GM18867 (cell line): Measurements from ENCODE around the gene PWWP2B.

Experiments used
- ATAC-seq: cut with Tn5 transposase; IDR thresholded peaks from one replicate; pipeline ENCODE4 v1.9.1; 2021; ENCODE audit warnings: mild to moderate bottlenecking, moderate library complexity; ENCODE audit not compliant: unreplicated experiment

The PWWP2B gene

DNA sequence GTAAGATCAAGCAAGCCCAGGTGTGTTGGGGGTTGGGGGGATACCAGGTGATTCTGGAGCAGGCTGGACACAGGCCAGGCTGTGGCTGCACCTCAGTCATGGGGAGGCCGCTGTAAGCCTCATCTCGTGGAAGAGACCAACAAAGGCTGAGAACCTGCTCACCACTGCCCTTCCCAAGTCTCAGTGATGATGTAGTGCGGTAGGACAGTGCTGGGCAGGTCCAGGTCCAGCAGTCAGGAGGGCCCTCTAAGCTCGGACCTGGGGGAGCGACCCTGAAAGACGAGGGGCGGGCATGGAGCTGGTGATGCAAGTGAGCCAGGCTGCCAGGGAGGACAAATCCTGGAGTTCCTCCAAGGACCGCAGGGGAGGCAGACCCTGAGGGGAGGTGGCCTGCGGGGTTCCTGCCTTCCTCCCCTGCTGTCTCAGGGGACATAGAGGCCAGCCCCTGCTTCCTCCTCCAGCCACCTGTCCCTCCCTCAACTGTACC lies 3.3 kb upstream of the PWWP2B start:
- ATAC-seq, result no peak

DNA sequence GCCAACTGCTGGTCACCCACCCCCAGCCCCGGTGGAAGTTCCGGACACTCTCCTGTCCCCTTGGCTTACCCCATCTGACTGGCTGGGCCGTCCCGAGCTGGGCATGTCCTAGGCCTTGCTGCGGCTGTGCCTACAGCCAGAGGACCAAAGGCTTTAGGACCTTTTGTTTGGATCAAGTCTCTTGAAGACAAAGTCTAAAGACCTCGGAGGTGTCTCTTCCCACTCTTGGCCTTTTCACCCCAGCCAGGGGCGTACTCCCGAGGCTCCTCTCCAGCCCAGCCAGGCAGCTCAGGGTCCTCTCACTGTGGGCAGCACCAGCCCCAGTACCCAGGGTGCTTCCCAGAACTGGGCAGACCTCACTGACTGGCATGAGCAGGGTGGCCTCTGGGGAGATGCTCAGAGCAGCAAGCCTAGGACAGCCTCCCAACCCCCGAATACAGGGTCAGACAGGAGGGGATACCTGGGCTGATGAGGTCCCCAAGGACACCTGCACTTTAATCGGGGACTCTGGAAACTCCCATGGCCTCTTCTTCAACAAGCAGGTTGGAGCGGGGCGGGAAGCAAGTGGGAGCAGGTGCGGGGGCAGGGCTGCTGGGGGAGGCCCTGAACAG lies 2.7 kb upstream of the PWWP2B start:
- ATAC-seq, result no peak

DNA sequence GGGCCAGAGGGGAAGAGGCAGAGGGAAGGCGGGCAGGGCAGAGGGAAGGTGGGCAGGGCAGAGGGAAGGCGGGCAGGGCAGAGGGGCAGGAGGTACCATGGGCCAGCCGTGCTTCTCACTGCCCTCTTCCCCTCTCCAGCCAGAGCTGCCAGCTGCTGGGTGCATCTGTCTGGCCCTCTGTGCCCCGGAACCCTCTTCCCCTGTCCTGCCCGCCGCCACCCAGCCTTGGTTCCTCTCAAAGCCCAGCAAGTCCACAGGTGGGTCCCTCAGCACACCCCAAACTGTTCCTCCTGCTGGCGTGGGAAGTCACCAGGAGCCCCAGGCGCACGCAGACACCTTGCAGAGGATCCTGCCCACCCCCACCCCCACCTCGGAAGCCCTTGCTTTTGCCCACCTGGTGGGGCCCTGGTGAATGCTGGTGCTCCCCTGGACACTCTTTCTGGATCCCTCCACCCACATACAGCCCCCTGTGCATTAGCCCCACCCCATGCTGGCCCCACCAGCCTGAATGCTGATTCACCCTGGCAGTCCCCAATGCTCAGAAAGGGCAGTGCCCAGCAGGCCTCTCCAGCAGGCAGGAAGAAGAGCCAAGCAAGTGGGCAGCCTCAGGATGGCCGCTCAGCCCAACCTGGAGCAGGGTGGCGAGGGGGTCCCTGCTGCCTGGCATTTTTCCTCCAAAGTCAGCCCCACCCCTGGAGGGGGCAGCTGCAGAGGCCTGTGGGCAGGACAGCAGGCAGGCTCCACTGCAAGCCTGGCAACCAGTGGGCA lies 1.9 kb upstream of the PWWP2B start:
- ATAC-seq, result no peak

DNA sequence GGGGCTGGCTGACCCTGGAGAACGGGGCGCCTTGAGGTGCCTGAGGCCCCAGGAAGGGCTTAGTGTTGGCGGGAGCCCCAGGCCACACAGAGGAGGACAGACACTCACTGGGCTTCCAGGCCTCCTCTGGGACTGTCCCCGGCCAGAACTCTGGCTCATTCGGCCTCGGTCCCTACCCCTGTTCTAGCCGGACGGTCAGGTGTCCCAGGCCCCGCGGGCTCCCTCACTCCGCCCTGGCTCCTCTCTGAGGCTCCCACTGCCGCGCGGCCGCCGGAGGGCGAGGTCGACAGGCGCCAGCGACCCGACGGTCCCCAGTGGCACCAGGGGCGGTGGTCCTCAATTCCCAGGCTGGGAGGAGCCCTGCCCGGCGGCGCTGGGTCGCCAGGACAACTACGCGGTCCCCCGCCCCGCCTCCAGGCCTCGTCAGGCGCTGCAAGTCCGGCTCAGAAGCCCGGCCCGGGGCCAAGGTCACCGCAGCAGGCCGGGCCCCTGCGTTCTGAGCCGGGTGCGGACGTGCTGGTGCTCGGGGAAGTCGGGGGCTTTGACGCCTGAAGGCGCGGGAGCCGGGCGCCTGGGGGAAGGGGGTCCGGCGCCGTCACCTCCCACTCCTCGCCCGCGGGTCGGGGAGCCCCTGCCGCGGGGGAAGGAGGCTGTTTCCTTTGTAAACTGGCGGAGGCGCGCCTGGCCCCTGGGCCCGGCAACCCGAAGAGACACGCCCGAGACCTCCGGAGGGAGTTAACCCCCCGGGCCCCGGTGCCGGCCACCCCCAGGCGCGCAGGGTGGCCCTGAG lies 1.1 kb upstream of the PWWP2B start:
- ATAC-seq, result no peak

DNA sequence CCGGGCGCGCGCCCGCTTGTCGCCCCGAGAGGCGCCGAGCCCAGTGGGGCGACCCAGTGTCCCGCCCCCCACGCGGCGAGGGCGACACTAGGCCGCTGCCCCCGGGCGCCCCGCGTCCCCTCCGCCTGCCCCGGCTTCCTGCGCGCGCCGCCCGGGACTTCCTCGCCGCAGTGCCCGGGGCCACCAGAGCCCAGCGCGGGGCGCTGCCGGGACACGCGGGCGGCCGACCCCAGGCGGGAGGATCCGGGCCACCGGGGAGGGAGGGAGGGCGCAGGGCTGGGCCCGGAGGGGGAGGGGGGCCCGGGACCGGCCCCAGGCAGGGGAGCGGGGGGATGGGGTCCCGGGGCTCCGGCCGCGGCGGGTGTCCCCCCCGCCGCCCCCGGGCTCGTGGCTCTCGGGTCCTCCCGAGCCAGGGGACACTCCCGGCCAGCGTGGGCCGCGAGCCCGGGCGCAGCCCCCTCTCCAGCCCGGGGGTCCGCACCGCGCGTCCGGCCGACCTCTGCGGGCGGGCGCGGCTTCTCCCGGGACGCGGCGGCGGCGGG lies 435 bp upstream of the PWWP2B start:
- ATAC-seq, result peak; percentile 43

DNA sequence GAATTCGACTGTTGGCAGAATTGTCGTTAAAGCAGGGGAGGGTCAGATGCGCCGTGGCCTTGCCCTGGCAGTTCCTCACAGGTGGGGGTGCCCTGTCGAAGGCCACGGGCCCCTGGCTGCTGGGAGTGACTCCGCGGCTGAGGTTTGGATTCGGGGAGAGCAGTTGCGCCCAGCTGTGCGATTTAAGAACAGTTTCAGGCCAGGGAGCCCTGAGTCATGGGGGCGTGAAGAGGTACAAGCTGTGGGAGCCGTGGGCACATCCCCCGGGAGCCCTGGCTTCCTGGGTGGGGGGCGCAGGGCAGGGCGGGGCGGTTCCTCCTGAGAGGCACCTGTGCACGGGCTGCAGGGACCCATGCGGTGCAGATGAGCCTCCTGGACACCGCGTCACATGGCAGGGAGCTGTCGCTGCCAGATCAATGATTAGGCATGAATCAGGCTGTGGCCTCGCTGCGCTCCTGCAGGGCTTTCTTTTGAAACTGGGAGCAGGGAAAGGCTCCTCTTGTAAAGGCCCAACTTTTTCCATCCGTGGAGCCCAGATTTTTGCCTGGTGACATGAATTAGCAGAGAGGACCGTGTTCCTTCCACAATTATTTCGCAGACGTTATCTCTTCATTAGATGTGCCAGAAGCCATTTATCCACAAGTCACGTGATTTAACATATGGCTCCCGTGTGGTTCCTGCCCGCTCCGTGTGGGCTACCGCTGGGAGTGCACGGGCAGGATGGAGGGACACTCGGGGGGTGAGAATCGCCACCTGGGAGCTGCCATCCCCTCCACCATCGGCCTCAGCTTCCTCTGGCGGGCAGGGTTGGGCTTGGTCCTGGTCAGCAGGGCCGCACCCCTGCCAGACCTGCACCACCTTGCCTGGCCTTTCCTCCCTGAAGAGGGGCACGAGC lies 918 bp downstream of the PWWP2B start:
- ATAC-seq, result peak; percentile 24

DNA sequence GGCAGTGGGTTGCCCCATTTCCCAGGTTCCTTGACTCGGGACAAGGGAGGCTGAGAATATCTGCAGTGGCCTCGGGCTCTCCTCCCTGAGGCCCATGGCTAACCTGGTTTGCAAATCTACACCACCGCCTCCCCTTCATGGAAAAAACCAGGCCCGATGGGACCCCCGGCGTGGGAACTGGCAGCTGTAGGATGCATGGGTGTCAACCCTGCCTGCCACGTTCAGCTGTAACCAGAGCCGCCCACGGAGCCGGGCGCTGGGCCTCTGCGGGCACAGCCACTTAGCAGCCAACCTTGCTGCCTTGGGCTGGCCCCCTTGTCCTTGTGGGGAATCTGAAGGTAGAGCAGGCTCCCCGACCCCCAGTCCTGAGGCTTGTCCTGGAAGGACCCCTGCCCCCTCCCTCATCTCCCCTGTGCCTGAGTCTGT lies 1.6 kb downstream of the PWWP2B start:
- no peak for ATAC-seq

DNA sequence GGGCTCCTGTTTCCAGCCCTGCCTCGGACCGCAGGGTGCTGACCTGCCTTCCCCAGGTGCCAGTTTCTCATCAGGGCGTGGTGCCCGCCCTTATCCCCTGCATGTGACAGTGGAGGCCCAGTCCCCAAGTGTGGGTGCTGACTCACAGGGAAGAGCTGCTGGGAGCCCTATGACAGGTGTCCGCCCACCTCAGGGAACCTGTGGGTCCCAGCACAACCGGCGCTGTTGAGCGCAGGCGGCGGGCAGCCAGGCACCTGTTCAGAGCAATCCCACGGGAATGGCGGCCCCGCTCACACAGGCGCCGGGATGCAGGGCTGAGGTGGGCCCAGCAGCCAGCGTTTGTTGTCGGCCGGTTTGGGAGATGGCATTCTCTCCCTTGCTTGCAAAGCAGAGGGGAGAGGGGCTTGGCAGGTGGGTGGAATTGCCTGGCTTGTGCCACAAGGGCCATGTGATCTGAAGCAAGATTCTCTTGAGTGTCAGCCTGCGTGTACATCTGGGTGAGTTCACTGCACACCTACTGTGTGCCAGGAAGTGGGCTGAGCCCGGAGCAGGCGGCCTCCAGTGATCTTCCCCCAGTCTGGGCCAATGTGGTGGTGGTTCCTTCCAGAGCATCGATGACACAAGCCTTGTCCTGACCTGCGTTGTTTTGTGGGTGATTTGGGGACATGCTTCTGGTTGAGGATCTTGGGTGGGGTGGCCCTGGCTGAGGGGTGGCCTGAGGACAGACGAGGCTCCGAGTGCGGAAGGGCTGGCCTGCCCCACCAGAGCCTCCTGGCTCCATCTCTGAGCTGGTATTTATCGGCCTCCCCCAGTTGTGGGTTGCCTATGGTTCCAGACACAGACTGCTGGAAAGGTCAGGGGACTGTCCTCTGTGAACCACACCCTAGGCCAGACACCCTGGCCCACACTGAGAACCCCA lies 2.4 kb downstream of the PWWP2B start:
- no peak for ATAC-seq

DNA sequence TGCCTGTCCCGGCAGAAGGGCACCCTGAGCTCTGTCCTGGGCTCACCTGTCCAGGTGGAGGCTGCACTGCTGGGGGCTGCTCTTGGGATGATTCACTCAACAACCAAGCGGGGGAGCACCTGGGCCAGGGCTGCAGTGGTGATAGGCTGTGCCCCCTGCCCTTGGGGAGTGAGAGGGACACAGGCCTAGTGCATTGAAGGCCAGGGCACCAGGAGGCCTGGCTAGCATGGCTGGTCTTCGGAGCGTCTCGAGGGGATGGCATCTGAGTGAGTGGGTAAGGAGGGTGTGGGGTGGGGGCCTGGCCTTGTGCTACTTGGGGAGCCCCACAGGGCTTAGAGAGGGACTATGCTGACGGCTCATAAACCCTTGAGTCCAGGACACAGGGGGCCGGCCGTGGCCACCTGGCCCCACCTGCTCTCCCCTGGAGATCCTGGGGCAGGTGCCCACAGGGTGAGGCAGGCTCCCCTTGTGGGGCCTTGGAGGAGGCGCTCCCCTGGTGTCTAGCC lies 3.1 kb downstream of the PWWP2B start:
- no peak for ATAC-seq

DNA sequence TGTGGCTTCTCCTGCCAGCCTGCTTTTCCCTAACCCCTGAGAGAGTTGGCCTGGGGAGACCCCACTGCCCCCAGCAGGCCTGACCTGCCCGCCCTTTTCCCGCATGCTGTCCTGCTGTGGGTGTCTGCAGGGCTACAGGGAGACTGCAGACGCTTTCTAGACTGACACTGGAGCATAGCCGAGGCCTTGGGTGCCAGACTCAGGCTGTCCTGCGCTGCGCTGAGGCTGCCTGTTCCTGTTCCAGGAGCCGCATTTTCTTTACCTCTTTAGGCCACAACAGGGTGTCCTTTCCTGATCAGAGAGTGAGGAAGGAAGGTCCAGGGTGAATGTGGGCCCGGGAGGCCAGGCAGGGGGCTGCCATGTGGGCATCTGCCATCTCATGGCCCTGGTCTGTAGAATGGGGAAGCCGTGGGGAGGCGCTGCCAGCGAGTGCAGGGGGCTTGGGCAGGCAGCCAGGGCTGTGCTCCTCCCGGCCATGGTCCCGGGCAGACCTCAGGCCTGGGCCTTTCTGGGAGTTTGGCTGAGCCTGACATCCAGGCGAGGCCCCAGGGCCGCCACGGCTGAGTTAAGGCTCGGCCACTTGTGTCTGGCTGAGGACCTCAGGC lies 3.6 kb downstream of the PWWP2B start:
- ATAC-seq, result no peak

DNA sequence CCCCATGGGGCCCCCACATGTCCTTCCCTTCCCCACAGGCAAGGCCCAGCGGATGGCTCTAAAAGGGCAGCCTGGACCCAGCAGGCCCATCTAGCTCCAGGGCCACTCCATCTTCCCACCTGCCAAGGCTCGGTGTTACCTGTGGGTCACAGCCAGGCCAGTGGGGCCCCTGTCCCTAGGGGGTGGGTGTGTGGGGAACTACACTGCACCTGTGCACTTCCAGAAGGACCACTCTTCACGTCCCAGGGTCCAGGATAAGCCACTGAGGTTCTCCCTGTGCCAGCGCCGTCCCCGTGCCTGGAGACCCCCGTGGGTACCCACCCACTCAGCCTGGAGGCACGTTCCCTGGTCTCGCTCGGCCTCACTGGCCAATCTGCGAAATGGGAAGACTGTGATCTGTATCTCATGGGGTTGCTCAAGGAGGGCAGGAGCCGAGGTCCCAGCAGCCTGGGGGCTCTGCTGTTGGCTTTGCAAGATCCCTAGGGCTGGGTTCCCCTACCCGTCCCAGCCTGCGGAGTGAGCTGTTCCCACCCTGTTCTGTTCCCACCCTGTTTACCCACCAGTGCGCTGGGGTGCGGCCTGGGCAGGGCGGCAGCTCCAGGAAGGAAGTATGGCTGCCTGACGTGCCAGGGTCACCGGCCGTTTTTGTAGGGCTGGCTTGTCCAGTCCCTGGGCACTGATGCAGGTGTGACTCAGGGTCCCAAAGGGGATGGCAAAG lies 4.6 kb downstream of the PWWP2B start:
- no peak for ATAC-seq

DNA sequence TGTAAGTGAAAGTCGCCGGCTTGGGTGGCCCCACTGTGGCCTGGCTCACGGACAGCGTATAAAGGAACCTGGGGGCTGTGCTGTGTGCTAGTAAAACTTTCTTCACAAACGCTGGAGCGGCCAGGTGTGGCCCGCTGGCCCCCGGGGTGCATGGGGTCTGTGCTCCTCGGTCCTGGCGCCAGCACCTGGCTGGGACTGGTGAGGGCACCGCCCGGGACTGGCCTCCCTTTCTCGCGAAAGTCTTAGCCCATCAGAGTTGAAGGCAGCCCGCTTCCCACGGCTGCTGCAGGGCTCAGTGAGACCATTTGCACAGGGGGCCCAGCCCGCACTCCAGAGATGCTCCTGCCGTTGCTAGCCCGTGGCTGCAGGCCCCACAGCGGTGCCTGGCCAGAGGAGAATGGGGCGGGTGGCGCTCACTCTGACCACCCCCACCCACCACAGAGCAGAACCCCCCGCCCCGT lies 5.8 kb downstream of the PWWP2B start:
- ATAC-seq, result no peak

DNA sequence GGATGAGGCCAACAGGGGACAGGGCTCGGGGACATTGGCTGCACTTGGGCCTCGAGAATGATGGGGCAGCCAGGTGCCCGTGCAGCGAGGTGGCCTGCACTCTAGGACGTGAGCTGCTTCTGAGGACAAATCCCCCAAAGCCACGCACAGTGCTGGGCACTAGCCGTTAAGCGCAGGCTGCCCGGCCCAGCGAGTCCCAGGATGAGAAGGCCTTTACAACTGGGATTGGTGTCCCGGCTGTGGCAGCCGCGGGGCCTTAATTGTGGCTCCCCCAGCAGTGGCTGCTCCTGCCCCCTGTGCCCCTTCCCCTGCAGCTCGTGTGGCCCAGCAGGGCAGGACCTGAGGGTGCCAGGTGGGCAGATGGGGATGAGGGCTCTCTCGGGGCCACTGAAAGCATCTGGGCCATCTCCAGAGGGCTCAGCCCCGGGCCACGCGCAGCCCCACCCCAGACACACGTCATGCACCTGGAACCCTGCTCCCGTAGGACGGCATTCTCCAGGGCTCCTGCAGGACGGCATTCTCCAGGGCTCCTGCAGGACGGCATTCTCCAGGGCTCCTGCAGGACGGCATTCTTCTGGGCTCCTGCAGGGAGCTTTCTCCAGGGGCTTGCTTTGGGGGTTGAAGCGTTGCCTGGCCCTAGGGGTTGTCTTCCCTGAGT lies 6.6 kb downstream of the PWWP2B start:
- no peak for ATAC-seq

DNA sequence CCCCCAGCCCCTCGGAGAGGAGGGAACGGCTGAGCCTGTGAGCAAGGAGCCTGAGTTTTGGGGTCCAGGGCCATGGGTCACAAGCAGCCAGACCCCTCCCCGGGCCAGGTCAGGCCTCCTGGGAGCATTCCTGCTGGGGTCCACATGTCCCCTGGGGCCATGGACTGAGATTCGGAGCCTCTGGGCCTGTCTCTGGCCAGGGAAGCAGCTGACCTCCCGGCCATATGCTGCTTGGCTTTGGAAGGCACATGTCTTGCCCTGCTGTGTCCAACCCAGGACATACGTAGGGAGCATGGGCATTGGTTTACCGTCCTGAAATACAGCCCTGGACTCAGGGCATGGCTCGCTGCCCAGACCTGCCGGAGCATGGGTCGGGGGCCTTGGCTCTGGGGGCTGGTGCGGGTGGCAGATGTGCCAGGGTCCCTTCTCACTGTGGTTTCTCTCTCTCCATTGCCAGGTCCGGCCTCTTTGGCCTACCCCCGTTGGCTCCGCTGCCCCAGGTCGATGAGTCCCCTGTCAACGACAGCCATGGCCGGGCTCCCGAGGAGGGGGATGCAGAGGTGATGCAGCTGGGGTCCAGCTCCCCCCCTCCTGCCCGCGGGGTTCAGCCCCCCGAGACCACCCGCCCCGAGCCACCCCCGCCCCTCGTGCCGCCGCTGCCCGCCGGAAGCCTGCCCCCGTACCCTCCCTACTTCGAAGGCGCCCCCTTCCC lies 7.3 kb downstream of the PWWP2B start:
- no peak for ATAC-seq

DNA sequence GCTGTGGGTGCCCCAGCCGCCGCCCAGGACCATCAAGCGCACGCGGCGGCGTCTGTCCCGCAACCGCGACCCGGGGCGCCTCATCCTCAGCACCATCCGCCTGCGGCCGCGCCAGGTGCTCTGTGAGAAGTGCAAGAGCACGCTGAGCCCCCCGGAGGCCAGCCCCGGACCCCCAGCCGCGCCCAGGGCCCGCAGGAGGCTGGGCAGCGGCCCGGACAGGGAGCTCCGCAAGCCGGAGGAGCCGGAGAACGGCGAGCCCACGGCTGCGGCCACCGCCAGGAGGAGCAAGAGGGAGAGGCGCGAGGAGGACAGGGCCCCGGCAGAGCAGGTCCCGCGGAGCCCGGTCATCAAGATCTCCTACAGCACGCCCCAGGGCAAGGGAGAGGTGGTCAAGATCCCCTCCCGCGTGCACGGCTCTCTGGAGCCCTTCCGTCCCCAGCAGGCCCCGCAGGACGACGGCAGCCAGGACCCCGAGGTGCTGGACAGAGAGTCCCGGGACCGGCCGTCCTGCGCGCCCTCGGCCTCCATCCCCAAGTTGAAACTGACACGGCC lies 8.0 kb downstream of the PWWP2B start:
- no peak for ATAC-seq

DNA sequence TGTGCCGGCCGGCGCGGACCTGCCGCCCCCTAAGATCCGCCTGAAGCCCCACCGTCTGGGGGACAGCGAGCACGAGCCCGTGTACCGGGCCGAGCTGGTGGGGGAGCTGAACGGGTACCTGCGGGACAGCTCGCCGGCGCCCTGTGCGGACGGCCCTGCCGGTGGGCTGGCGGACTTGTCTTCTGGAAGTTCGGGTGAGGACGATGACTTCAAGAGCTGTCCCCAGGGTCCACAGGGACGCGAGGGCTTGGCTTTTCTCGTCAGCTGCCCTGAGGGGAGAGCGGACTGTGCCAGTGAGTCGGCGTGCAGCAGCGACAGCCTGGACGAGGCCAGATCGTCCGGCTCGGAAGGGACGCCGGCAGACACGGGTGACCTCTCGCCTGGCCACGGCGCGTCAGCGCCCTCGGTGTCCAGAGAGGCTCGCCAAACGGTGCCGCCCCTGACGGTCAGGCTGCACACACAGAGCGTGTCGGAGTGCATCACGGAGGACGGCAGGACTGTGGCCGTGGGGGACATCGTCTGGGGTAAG lies 8.5 kb downstream of the PWWP2B start:
- no peak for ATAC-seq
